ENCODE measurements around the gene ANKDD1A.

- TF ChIP-seq, protein P1, sequence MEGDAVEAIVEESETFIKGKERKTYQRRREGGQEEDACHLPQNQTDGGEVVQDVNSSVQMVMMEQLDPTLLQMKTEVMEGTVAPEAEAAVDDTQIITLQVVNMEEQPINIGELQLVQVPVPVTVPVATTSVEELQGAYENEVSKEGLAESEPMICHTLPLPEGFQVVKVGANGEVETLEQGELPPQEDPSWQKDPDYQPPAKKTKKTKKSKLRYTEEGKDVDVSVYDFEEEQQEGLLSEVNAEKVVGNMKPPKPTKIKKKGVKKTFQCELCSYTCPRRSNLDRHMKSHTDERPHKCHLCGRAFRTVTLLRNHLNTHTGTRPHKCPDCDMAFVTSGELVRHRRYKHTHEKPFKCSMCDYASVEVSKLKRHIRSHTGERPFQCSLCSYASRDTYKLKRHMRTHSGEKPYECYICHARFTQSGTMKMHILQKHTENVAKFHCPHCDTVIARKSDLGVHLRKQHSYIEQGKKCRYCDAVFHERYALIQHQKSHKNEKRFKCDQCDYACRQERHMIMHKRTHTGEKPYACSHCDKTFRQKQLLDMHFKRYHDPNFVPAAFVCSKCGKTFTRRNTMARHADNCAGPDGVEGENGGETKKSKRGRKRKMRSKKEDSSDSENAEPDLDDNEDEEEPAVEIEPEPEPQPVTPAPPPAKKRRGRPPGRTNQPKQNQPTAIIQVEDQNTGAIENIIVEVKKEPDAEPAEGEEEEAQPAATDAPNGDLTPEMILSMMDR (IDR thresholded peaks at IDR 0.05; ENCODE audit: insufficient read depth, low read length, poor library complexity, severe bottlenecking): no peak
- TF ChIP-seq EZH2phosphoT487 (conservative IDR thresholded peaks at IDR 0.05; ENCODE audit: low read length): no peak
Measured at GRCh38 chr15:64884679-64885078, 27.0 kb upstream of the ANKDD1A start.
